Effector CD8-positive, alpha-beta T cell (primary cell): ENCODE results near the gene SNRNP25.

ENCODE experiments used
- DNase-seq: peaks from one replicate; lab custom pipeline; 2025; lab: John Stamatoyannopoulos, UW

SNRNP25 gene

GRCh38 chr16:62968-63391, 9.4 kb downstream of the SNRNP25 start:
- DNase-seq = no peak

GRCh38 chr16:63466-63865, 9.8 kb downstream of the SNRNP25 start:
- no peak for DNase-seq

GRCh38 chr16:63998-64913, 10.6 kb downstream of the SNRNP25 start:
- no peak for DNase-seq

- DNase-seq = no peak
These were observed 11.3 kb downstream of the SNRNP25 start for GRCh38 chr16:64914-65255.

- DNase-seq = peak; percentile 72
These were observed 12.1 kb downstream of the SNRNP25 start for GRCh38 chr16:65745-66144.

DNA sequence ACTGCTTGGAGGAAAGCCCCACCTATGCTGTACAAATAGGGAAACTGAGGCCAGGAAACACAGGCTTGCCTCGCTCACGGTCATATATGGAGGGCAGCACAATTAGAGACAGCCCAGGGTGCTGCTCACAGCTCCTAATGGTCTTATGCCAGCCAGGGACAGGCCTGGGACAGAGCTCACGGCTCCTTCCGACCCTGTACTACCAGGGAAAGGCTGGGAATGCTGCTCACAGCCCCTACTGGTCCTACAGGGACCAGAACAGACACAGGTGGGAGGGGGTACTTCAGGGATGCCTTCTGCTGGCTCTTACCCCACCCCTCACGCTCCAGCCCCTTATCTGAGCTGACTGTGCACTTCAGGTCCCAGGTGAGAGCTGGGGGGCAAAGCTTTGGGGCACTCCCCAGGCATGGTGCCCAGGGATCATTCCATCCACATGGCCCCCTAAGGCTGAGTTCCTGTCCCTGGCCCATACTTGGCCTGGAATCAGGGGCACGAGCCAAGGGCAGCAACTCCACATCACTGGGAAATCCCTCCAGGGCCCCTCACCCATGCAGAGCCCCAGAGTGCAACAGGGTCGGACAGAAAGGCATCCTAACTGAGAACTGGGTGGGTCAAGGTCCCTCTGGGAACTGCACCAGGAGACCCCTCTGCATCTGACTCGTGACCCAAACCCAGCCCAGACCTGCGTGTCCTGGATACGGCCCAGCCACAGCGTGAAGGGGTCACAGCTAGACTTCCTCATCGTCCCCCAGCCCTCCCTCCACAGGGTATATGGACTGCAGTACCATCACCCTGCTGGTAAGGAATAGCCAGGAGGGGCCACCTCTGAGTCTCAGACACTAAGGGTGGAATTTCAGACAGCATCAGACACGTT, 12.9 kb downstream of the SNRNP25 start:
- DNase-seq = no peak

DNA sequence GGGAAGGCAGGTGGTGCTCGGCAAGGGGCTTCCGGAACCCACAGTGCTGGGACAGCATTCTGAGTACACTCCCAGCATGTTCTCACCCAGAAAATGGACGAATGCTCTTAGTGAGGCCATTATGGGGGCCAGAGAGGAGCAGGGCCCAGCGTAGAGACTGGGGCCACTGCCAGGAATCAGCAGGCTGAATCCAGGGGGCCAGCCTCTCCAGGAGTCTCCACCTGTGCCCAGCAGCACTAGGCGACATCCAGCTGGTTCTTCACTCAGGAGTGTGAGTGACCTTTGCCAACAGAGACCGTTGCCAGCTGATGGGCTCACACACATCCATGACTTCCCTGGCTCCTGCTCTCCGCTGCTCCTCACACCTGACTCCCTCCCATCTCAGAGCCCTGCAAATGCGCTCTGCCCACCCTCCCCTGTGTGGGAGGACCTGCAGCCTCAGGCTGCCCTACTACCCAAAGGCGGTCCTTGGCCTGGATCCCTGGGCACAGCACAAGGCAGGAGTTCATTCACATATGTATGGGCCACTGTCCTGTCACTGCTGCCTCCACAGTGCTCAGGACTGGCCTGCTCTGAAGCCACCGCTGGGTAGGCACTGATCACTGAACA, 13.7 kb downstream of the SNRNP25 start:
- DNase-seq = no peak

DNA sequence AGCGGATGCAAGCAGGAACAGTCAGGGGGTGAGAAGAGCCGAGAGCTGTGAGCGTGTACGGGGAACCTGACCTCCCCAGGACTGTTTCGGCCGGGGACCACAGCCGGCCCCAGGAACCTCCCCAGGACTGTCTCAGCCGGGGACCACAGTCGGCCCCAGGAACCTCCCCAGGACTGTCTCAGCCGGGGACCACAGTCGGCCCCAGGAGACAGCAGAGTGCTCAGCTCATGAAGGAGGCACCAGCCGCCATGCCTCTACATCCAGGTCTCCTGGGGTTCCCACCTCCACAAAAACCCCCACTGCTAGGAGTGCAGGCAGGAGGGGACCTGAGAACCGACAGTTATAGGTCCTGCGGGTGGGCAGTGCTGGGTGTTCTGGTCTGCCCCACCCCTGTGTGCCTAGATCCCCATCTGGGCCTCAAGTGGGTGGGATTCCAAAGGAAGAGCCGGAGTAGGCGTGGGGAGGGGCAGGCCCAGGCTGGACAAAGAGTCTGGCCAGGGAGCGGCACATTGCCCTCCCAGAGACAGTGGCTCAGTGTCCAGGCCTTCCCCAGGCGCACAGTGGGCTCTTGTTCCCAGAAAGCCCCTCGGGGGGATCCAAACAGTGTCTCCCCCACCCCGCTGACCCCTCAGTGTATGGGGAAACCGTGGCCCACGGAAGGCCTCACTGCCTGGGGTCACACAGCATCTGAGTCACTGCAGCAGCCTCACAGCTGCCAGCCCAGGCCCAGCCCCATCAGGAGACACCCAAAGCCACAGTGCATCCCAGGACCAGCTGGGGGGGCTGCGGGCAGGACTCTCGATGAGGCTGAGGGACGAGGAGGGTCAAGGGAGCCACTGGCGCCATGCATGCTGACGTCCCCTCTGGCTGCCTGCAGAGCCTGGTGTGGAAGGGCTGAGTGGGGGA, 14.5 kb downstream of the SNRNP25 start:
- DNase-seq = no peak

GRCh38 chr16:69181-69580, 15.6 kb downstream of the SNRNP25 start:
- no peak for DNase-seq

GRCh38 chr16:71210-71539, 17.5 kb downstream of the SNRNP25 start:
- no peak for DNase-seq

DNA sequence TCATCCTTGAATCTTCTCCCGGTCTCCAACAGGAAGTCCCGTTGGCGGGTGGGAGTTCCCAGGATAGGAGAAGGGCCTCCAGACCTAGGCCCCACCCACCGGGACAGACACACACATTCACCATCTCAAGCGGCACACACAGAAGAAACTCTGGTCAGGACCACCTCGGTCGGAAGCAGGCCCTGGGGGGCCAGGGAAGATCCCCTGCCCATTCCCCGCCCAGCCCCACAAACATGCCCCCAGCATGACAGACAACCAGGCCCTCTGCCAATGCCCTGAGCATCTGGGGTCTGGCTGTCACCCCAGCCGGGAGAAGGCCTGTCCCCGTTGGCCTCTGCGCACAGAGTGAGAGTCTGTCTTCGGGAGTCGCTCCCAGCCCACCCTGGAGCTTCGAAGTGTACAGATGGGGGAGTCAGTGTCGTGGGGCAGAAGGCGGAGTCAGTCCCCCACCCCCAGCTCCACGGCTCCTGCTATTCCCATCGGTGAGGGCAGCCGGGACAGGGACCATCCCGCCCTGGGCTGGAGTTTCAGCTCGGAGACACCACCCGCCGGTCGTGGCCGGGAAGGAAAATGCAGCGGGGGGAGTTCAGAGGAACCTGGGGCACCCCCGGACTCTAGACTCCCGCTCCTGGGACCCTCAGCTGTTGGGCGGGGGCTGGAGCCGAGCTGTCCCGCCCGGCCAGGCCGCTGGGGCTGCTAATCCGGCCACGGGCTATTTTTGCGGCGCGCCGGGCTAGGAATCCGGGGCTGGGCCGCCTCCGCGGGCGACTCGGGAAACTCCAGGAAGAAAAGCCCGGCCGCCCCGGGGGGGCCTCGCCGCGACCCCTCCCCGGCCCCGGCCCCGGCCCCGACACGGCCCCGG, 18.1 kb downstream of the SNRNP25 start:
- no peak for DNase-seq

DNA sequence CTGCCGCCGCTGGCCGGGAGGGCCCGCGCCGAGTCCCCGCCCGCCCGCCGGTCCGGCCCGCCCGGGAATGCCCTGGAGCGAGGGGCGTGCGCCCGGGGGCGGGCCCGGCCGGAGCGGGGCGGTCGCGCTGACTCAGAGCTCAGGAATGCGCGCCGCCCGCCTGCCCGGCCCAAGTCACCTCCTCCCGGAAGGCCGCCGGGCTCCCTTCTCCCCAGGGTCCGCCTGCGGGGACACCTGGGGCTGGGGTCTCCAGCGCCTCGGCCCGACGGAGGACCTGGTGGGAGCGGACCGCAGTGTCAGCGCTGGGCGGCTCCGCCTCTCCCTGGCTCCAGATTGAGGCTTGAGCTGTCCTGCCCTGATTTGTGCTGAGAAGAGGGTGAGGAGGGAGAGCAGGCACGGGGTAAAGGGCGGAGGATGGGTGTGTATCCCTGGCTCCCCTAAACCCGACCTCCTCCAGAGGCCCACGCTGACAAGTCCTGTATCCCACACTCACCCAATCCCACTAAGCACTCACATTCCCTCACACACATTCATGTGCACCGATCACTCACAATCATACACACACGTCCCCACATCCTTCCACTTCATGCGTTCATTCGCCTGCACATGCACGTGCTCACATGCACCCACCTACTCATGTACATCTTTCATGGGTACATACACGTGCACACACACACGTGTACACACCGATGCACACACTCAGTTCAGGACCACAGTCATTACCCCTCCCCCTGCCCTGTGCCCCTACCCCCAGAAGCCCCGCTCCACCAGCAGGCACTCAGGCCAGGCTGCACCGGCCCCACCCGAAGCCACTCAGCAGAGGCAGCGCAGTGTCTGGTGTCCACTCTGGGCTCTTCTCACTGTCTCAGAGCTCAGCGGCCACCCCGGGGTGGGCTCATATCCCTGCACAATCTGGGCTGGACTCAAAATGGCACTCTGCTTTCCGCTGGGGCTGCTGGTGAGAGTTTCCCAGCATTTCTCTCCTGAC, 19.2 kb downstream of the SNRNP25 start, which contains the start of gene RHBDF1:
RHBDF1 (minus strand) TSS at position 71 of the 988 bp plus-strand sequence. CDS start 7,616 bp downstream, outside the sequence.
- no peak for DNase-seq

DNA sequence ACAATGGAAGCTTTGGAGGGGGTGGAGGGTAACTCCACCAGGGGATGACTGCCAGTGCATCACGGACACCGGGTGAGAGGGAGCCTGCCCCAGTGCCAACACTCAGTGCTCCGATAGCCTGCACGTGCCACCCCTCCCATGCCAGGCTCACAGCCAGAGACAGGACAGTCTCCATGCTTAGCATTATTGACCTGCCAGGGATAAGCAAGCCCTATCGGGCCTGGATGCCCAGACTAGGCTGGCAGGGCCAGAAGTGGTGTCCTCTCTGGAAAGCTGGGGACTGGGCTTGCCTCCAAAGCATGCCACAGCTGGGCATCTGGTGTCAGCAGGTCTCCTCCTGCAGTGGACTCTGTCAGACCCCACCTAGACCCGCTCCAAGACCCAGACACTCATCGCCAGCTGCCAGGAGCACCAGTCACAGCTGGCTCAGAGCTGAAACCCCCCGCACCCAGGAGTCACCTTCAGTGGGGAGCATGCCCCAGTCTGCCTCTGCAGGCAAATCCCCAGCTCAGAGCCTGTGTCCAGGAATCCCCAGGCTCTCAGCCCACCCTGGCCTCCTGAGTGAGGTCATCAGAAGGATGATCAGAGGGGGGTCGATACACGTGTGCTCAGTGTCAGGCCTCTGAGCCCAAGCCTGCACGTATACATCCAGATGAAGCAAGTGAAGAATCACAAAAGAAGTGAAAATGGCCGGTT, 20.6 kb downstream of the SNRNP25 start:
- DNase-seq = no peak

DNA sequence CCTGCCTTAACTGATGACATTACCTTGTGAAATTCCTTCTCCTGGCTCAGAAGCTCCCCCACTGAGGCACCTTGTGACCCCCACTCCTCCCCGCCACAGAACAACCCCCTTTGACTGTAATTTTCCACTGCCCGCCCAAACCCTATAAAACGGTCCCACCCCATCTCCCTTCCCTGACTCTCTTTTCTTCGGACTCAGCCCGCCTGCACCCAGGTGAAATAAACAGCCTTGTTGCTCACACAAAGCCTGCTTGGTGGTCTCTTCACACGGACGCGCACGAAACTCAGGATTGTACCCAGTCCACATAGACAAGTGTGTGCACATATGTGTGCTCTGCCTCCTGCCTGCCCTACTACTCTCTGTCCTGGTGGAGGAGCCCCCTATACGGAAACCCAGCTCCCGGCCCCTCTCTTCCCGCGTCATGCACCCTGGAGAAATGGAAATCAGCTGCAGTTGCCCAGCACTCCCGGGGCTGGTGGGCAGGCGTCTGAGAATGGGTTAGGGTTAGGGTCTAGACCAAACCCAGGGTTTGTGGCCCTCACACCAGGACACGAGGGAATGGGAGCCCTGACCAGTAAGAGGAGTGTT, 21.2 kb downstream of the SNRNP25 start:
- DNase-seq = no peak

GRCh38 chr16:75580-76501, 22.2 kb downstream of the SNRNP25 start:
- DNase-seq = no peak

DNA sequence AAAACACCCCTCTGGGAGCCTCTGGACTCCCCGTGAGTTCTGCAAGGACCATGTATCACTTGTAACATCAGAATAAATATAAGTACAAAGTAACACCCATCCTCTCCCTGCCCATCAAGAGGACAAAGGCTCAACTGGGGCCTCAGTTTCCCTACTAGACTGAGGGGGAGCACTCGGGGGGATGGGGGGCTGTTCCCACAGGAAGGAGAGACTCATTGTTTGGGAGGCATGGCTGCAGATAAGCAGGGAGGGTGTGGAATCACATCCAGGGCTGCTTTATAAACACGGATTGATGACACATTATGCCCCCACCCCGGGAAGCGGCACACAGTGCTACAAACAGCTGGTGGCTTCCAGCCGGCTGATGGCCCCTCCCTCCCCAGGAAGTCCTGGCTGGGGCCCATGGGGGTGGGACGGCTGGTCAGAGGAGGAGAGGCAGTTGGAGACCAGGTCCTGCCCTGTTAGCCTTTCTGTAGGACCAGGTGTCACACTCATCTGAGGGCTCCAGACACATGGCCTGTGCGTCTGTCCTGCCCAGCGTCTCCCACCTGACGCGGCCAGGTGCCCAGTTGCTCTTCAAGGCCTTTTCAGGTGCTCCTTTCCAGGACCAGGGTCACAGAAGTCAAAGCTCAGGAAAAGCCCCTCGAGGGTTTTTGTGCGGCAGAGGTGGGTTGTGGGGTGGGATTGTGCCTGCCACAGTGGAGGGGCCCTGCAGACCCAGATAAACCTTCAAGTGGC, 23.1 kb downstream of the SNRNP25 start:
- no peak for DNase-seq
